Duodenal mucosa (tissue), 2 donors: Measurements from ENCODE around the gene VGLL3.
"Not testable (repeated sequence)": the region's sequence is repeated elsewhere in the genome, so short reads cannot be mapped to it uniquely, and the experiment has no call there.

Experiments
- H3K27ac ChIP-seq: one replicate; pipeline ENCODE4 v1.7.0; 2013; ENCODE audit warnings: low read depth, low read length
- H3K27me3 ChIP-seq, 2 donors: one replicate each; pipeline ENCODE4 v1.7.0; 2013; ENCODE audit warnings: low read length in 2 of 2, control low read depth in 1 of 2; ENCODE audit not compliant: insufficient read depth in 2 of 2, control insufficient read depth in 1 of 2
- H3K36me3 ChIP-seq, 2 donors: one replicate each; pipeline ENCODE4 v1.7.0; 2013; ENCODE audit warnings: low read length in 2 of 2, control low read depth in 1 of 2; ENCODE audit not compliant: insufficient read depth in 2 of 2, control insufficient read depth in 1 of 2
- H3K4me1 ChIP-seq, 2 donors: one replicate each; pipeline ENCODE4 v1.7.0; 2013; ENCODE audit warnings: low read length in 2 of 2, control low read depth in 1 of 2; ENCODE audit not compliant: insufficient read depth in 2 of 2, control insufficient read depth in 1 of 2
- H3K4me3 ChIP-seq, 2 donors: one replicate each; pipeline ENCODE4 v1.7.0; 2013; ENCODE audit warnings: low read length in 2 of 2, low read depth in 1 of 2
- H3K9ac ChIP-seq, 2 donors: one replicate each; pipeline ENCODE4 v1.7.0; 2013; ENCODE audit warnings: low read length in 2 of 2, low read depth in 1 of 2
- H3K9me3 ChIP-seq, 2 donors: one replicate each; pipeline ENCODE4 v1.7.0; 2013; ENCODE audit warnings: low read length in 2 of 2, control low read depth in 1 of 2; ENCODE audit not compliant: control insufficient read depth in 1 of 2

VGLL3 gene

GRCh38 chr3:86976219-86976618, 14.7 kb downstream of the VGLL3 start:
- Histone ChIP-seq H3K4me3 (no peak overlapping the region), H3K27ac (no peak overlapping the region), H3K27me3 (no peaks in the 10 kb centered on the region), H3K36me3 (no peaks in the 10 kb centered on the region), H3K4me1 (no peaks in the 10 kb centered on the region), H3K9ac (no peak overlapping the region), H3K9me3 (no peaks in the 10 kb centered on the region)

DNA sequence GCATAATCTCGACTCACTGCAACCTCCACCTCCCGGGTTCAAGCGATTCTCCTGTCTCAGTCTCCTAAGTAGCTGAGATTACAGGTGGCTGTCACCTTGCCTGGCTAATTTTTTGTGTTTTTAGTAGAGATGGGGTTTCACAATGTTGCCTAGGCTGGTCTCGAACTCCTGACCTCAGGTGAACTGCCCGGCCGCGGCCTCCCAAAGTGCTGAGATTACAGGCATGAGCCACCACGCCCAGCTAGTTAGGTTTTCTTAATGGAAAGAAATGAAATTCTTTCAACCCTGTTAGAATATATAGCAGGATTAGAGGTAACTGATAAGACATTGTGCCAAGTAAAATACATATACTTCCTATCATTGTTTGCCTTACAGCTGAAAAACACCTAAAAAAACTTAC, 16.8 kb downstream of the VGLL3 start:
- H3K4me1 ChIP-seq, H3K9me3 ChIP-seq, H3K4me3 ChIP-seq, H3K27me3 ChIP-seq, H3K36me3 ChIP-seq, H3K27ac ChIP-seq, H3K9ac ChIP-seq: not testable (repeated sequence)

DNA sequence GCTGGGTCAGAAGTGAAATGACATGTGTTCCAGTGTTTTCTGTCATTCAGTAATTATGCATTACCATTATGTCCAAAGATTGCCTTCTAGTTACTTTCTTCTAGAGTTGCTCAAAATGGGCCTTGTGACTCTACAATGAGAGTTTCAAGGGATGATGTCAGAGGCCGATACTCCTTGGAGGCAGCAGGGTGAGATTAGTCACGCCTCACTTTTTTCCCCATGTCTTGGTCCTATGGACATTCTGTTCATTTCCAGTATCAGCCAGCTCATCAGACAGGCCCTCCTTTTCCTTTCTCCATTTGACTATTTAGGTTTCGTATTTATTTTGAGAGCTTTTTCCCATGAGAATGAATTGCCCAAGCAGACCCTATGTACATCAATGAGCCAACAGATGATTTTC, 17.5 kb downstream of the VGLL3 start:
- H3K36me3 ChIP-seq = no peaks in the 10 kb centered on the region
- H3K9ac ChIP-seq = no peak overlapping the region
- no peak overlapping the region for H3K4me3 ChIP-seq
- H3K9me3 ChIP-seq = no peaks in the 10 kb centered on the region
- H3K4me1 ChIP-seq = no peaks in the 10 kb centered on the region
- H3K27me3 ChIP-seq = no peaks in the 10 kb centered on the region
- H3K27ac ChIP-seq = no peak overlapping the region

DNA sequence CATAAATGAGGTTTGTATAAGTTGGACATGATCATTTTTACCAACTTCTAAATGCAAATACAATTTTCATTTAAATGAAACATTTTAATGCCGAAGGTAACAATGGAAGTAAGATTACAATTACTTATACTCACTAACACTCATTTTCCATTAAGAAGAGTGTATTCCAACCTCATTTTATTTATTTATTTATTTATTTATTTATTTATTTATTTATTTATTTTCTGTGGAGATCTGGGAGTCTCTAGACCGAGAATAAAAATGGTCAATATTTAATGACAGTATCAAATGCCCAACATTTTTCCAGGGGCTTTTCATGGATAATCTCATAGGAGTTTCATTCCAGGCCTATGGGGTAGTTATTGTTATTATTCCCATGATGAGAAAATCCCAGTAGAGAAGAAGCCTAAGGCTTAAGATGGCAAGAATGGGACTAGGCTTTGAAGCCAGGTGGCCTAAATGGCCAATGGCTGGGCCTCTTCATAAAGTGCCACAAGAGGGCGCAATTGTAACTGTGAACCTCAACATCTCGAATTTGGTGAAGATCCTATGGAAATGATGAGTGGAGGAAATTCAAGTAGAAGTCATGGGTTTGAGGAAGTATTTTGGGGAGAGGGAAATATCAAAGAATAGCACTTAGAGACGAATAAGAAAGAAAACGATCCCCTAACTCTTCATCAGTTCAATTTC, 21.3 kb downstream of the VGLL3 start:
- no peaks in the 10 kb centered on the region for H3K27me3 ChIP-seq
- H3K9me3 ChIP-seq = no peaks in the 10 kb centered on the region
- H3K27ac ChIP-seq = no peak overlapping the region
- no peak overlapping the region for H3K4me3 ChIP-seq
- H3K36me3 ChIP-seq = no peaks in the 10 kb centered on the region
- no peaks in the 10 kb centered on the region for H3K4me1 ChIP-seq
- H3K9ac ChIP-seq = no peak overlapping the region

GRCh38 chr3:86968244-86968932, 22.6 kb downstream of the VGLL3 start:
- Histone ChIP-seq H3K4me1 (no peaks in the 10 kb centered on the region), H3K36me3 (no peaks in the 10 kb centered on the region), H3K27me3 (no peaks in the 10 kb centered on the region), H3K27ac (no peak overlapping the region), H3K9me3 (no peaks in the 10 kb centered on the region), H3K9ac (no peak overlapping the region), H3K4me3 (no peak overlapping the region)

DNA sequence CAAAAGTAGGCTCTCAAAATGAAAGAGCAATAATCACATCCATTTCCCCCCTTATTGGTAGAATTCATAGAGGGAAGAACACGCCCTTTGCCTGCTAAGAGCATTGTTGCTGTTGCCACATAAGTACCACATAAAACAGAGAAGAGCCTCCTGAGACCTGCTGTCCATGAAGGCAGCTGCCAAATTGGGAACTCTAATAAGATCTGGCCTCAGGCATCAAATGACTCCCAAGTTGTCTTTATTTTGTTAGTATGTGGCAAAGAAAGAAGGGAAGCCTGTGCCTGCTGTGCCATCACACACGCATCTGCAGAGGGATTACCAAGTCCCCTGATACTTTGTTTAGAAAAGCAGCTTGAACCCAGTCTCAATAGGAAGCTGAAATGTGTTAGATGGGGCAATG, 23.9 kb downstream of the VGLL3 start:
- Histone ChIP-seq H3K9me3 (no peaks in the 10 kb centered on the region), H3K27me3 (no peaks in the 10 kb centered on the region), H3K4me3 (no peak overlapping the region), H3K36me3 (no peaks in the 10 kb centered on the region), H3K9ac (no peak overlapping the region), H3K27ac (no peak overlapping the region), H3K4me1 (no peaks in the 10 kb centered on the region)

DNA sequence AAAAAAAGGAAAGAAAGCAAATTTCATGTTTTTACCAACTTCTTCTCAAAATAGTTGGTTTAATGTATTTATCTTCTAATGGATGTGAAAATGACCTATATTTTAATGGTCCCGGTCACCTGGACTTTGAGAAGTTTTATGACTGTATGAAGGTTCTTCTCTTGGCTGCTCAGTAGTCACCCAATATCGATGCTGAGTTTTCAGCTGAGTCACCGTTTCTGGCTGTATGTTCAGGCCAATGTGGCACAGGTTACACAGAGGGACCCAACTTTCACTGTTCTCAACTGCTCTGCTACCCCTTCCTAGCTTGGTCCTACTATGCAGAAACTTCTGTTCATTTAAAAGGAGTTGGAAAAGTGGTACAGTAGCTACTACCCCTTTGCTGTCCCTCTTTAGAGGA, 25.8 kb downstream of the VGLL3 start:
- no peak overlapping the region for H3K9ac ChIP-seq
- no peaks in the 10 kb centered on the region for H3K36me3 ChIP-seq
- no peak overlapping the region for H3K4me3 ChIP-seq
- no peaks in the 10 kb centered on the region for H3K4me1 ChIP-seq
- H3K27ac ChIP-seq = no peak overlapping the region
- H3K9me3 ChIP-seq = no peaks in the 10 kb centered on the region
- no peaks in the 10 kb centered on the region for H3K27me3 ChIP-seq

DNA sequence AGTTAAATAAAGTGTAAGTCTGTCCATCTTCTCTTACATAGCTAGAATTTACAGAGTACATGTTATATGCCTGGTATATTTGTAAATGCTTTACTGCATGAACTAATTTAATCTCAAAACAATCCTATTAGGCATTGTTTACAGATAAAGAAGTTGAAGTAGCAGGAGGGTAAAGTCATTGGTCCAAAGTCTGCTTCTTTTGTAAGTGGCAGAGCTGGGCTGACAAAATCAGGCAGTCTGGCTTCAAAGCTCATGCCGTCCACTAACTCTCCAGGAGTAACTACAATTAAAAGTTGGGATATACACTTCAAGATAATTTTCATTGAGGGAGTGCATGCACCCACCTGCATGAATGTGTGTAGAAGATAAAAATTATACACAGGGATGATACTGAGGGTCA, 27.3 kb downstream of the VGLL3 start:
- no peak overlapping the region for H3K4me3 ChIP-seq
- H3K27ac ChIP-seq = no peak overlapping the region
- no peaks in the 10 kb centered on the region for H3K9me3 ChIP-seq

GRCh38 chr3:86961297-86961696, 29.7 kb downstream of the VGLL3 start:
- H3K9ac ChIP-seq = no peak overlapping the region
- H3K4me1 ChIP-seq = no peaks in the 10 kb centered on the region
- H3K4me3 ChIP-seq = no peak overlapping the region
- no peaks in the 10 kb centered on the region for H3K9me3 ChIP-seq
- no peak overlapping the region for H3K27ac ChIP-seq
- H3K36me3 ChIP-seq = no peaks in the 10 kb centered on the region
- no peaks in the 10 kb centered on the region for H3K27me3 ChIP-seq

More for the DNA sequence above, 27.3 kb downstream of the VGLL3 start:
- no peaks in the 10 kb centered on the region for H3K4me1 ChIP-seq
- H3K27me3 ChIP-seq = no peaks in the 10 kb centered on the region
- H3K9ac ChIP-seq = no peak overlapping the region
- no peaks in the 10 kb centered on the region for H3K36me3 ChIP-seq

DNA sequence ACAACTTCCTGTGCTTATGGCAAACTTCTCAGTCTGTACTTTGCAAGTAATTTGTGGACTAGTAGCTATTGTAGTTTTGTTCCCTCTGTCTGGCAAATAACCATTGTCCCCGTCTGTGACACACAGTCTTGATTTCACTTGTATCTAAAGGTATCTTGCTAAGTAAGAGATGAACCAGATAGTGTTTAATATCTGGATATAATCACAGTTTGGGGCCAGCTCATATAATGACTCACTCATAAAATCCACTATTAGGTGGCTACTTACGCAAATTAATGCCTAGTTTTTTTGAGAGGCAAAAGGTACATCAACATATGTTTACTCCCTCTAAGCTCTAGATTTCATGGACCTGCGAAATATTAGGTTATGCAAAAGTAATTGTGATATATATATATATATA, 30.4 kb downstream of the VGLL3 start:
- Histone ChIP-seq H3K4me1 (no peaks in the 10 kb centered on the region), H3K9me3 (no peaks in the 10 kb centered on the region), H3K4me3 (no peak overlapping the region), H3K36me3 (no peaks in the 10 kb centered on the region), H3K27ac (no peak overlapping the region), H3K9ac (no peak overlapping the region), H3K27me3 (no peaks in the 10 kb centered on the region)
